GM12892 (cell line): ENCODE results near the gene DYRK2.

ENCODE experiments used
- POLR2A ChIP-seq: IDR thresholded peaks from 2 replicates; pipeline ENCODE4 v1.6.1; 2011; ENCODE audit warnings: low read depth, low read length, control low read depth
- TAF1 ChIP-seq: IDR thresholded peaks from 2 replicates; pipeline ENCODE4 v1.6.1; 2011; ENCODE audit warnings: low read depth, mild to moderate bottlenecking, control low read depth, low read length, borderline replicate concordance

GRCh38 chr12:67646775-67647174 is 1.8 kb upstream of the DYRK2 start:
- TF ChIP-seq POLR2A (no peak), TAF1 (no peak)
